IPS-NIHi7 (cell line): ENCODE measurements around the gene FAM237B.
"Not testable (repeated sequence)": the region's sequence is repeated elsewhere in the genome, so short reads cannot be mapped to it uniquely, and the experiment has no call there.

ENCODE experiments used
- DNase-seq: peaks from one replicate; pipeline ENCODE4 v3.0.0; 2012; ENCODE audit warnings: mixed read lengths; ENCODE audit errors: extremely low spot score

Gene FAM237B

DNA sequence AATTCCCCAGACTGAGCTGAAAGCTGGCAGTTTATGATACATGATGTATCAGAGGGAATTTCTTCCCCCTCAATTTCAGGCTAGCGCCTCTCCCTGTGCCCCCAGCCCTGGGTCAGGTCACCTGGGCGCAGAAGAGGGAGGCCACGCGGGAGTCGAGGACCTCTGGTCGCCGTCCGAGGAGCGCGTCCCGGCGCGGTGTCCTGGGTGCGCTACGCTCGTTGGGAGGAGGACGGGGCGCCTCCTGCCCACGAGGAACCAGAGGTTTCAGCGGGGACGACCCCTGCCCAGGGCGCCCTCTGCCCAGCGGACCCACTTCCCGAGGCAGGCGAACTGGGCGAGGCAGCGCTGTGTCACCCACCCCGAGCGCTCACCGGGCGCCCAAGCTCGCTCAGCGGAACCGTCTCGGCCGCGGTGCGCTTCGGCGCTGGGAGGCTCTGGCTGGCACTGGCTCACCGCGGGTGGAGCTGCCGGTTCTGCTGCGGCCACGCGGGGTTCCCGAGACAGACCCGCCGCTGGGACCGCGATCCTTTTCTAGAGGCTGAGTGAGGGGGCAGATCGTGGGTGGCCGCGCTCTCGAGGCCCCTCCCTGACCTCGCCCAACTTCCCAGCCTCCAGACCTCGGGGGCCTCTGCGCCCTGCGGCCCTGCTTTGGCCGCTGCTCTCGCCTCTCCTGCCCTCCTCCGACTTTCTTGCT is at the start of gene FAM237B:
FAM237B (minus strand) TSS at position 504 of the 694 bp plus-strand sequence. CDS start 1,556 bp downstream, outside the sequence.
- peak; percentile 58 for DNase-seq

GRCh38 chr7:90351987-90352386 is 30.9 kb upstream of the FAM237B start:
- no peak for DNase-seq

DNA sequence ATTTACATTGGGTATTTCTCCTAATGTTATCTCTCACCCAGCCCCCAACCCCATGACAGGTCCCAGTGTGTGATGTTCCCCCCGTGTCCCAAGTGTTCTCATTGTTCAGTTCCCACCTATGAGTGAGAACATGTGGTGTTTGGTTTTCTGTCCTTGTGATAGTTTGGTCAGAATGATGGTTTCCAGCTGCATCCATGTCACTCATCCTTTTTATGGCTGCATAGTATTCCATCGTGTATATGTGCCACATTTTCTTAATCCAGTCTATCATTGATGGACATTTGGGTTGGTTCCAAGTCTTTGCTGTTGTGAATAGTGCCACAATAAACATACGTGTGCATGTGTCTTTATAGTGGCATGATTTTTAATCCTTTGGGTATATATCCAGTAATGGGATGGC is 28.9 kb upstream of the FAM237B start:
- DNase-seq = not testable (repeated sequence)

GRCh38 chr7:90349305-90349704 is 28.2 kb upstream of the FAM237B start:
- DNase-seq = no peak

DNA sequence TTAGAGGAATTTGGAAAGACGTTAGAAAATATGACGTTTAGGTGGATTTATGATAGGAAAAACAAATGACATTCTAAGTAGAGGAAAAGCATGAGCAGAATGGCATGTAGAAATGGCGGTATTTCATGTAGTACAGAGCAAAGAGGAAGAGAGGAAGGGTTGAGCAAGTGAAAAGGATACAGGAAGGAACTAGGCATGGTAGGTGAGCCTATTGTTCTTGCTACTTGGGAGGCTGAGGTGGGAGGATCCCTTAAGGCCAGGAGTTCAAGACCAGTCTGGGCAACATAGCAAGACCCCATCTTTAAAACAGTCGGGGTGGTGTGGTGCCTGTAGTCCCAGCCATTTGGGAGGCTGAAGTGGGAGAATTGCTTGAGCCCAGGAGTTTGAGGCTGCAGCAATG is 26.7 kb upstream of the FAM237B start:
- DNase-seq = no peak

GRCh38 chr7:90346336-90347125 is 25.4 kb upstream of the FAM237B start, which contains the start of gene GTPBP10:
GTPBP10 (plus strand) TSS chr7:90346716; CDS start chr7:90346742, 26 bp downstream.
- DNase-seq = peak; percentile 95

GRCh38 chr7:90345595-90346335 is 24.7 kb upstream of the FAM237B start:
- peak; percentile 10 for DNase-seq

DNA sequence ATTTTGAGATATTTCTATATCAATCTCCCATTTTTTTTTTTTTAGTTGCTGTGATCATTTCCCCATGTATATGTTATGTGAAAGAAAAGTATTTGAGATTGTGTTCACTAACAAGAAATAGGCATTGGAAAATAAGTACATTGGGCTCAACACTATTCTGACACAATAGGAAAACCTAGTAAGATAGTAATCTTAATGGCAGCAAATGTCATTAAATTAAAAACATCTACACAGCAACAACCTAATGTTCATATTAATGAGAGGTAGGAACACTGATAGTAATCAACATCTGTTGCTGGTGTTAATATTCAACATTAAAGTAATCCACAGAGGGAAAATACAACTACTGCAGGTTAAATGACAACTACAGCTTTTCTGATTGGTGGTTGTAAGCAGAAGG is 23.9 kb upstream of the FAM237B start:
- no peak for DNase-seq

DNA sequence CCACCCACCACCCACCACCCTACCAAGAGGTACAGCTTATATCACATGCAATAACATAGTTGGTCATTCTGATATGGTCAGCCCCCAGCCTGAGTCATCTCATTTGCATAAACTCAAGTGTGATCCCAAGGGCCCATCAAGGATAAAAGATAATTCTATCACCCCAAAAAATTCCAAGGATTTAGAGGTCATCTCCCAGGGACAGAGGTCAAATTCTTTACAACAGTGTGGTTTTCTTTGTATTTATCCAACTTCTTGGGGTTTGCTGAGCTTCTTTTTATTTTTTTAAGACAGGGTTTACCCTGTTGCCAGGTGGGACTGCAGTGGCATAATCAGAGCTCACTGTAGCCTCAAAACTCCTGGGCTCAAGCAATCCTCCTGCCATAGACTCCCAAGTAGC is 16.0 kb upstream of the FAM237B start:
- no peak for DNase-seq

DNA sequence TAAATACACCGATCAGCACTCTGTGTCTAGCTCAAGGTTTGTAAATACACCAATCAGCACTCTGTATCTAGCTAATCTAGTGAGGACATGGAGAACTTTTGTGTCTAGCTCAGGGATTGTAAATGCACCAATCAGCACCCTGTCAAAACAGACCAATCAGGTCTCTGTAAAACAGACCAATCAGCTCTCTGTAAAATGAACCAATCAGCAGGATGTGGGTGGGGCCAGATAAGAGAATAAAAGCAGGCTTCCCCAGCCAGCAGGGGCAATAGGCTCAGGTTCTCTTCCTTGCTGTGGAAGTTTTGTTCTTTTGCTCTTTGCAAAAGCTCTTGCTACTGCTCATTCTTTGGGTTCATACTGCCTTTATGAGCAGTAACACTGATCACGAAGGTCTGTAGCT is 13.8 kb upstream of the FAM237B start:
- not testable (repeated sequence) for DNase-seq

DNA sequence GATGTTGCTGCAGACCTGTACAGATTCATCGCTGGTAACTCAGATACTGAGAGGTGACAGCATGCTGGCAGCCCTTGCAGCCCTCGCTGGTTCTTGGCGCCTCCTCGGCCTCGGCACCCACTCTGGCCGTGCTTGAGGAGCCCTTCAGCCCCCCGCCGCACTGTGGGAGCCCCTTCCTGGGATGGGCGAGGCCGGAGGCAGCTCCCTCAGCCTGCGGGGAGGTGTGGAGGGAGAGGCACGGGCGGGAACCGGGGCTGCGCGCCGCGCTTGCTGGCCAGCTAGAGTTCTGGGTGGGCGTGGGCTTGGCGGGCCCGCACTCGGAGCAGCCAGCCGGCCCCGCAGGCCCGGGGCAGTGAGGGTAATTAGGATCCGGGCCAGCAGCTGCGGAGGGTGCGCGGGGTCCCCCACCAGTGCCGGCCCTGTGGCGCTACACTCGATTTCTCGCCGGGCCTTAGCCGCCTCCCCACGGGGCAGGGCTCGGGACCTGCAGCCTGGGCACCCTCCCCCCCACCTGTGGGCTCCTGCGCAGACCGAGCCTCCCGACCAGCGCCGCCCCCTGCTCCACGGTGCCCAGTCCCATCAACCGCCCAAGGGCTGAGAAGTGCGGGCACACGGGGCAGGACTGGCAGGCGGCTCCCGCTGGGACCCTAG is 13.2 kb upstream of the FAM237B start:
- DNase-seq = no peak

DNA sequence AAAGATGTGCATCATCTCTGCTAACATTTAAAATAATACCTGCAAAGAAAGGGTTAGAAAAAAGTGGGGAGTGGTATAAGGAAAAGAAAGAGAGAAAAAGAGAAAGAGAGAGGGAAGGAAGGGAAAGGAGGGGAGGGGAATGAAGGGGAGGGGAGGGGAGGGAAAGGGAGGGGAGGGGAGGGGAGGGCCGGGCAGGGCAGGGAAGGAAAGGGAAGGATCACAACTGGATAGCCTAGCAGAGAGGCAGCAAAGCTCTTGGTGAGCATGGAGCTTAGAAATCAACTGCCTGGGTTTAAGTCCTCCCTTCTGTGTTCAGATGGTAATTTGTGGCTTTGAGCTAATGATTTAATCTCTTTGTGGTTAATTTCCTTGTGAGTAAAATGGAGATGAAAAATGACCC is 5.4 kb upstream of the FAM237B start:
- DNase-seq = no peak

GRCh38 chr7:90322837-90323236 is 1.7 kb upstream of the FAM237B start:
- no peak for DNase-seq

DNA sequence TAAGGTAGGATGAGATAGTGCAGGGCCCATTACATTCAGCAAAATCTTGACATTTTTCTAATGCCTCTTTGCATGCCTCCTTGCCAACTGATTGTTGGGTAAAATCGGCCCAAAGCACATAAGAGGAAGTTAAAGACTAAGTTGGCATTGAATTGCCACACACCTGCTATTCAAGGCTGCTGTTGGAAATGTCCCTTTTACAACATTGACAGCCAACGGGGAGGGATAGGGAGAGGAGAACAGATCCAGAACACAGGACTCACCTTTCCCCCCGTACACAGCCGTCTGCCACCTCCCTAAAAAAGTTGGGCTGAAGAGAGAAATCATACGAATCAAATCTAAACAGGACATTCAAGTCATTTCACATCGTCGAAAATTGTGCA is 695 bp downstream of the FAM237B start:
- no peak for DNase-seq

- DNase-seq = no peak
Observed at GRCh38 chr7:90320014-90320413, 1.1 kb downstream of the FAM237B start.

- no peak for DNase-seq
Observed at GRCh38 chr7:90313907-90314306, 7.2 kb downstream of the FAM237B start.

DNA sequence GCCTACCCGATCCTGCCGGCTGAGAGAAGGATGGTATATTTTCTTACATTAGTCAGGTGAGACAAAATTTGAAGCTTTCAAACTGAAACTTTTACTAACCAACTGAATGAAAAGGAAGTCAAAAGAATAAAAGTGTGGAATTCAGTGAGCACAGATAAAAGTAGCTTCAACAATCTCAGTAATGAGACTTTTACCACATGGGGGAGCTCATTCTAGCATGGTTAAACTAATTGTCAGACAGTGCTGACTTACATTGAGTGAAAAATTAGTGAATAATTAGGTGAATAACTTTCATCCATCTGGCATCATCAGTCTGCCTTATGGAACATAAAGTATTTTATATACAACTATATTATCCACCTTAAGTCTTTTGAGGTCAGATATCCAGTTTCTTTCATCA is 8.4 kb downstream of the FAM237B start:
- peak; percentile 12 for DNase-seq

DNA sequence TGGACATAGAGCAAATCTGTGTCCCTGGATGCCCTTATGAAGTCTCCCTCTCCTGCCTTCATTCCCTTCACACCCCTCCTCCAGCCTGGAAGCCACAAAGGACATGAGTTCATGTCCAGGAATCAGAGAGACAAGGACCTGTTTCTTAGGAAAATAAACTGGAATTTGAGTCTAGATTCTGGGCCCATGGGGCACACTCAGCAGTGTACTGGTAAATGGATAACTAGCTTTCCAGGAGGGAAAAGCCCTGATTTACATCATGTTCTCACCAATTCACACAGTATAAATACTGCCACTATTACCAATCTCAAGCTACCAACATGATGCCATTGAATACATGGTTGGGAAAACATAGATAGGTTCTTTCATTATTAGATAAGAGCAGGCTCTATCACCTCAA is 9.9 kb downstream of the FAM237B start:
- no peak for DNase-seq

GRCh38 chr7:90309872-90310271 is 11.2 kb downstream of the FAM237B start:
- DNase-seq = no peak

GRCh38 chr7:90303241-90303640 is 17.9 kb downstream of the FAM237B start:
- DNase-seq = no peak

DNA sequence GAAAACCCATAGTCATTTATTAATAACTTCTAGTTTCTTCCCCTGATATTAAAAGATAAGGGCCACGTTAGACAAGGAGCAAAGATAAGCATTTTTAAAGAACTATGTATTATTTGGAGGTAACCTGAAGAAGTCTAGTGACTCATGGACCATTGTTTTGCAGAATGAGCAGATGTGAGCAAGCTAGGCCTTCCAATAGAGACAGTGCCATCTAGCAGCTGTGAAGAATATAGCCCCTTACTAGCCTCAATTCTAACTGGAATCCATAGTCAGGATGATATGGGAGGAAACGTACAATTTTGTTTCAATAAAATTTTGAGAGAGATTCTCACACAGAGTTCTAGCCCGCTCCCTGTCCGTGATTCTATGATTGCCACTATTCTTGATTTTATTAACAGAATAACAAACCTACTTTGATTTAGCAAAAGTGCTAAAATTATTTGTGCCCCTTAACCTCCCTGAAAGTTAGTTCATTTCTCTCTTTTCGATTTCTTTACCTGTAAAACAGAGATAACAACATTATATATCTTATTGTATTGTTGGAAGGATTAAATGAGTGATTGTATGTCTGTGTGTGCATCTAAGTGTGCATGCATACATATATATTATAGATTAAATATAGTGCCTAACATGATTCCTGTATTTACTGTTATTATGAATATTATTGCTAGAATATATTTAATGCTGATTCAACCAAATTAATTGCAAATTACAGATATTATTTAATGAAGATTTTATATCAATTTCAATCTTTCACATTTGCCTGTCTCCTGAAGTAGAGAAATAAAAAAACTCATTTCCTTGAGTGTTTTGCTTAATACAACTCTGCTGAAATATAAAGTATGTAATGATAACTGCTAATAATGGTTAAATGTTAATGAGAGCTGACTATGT is 22.7 kb downstream of the FAM237B start:
- DNase-seq = peak; percentile 62
